Uterus (tissue), 2 donors: ENCODE data around the gene CLDN1.

Experiments used
- POLR2A ChIP-seq, 2 donors: fragments of 450-650 bp; IDR thresholded peaks; one replicate each; pipeline ENCODE4 v1.6.1; 2016; ENCODE audit warnings: antibody characterized with exemption in 2 of 2, mild to moderate bottlenecking in 1 of 2, moderate library complexity in 1 of 2
- TF ChIP-seq, protein P1 (sequence below), 4 experiments: fragments of 200-600 bp in 2 of 4; fragments of 450-650 bp in 2 of 4; sonication (generic) in 2 of 4; IDR thresholded peaks; one replicate each; pipeline ENCODE4 v1.5.1; 2016 to 2019; ENCODE audit warnings: antibody characterized with exemption in 4 of 4, mild to moderate bottlenecking in 2 of 4, moderate library complexity in 1 of 4

DNA sequence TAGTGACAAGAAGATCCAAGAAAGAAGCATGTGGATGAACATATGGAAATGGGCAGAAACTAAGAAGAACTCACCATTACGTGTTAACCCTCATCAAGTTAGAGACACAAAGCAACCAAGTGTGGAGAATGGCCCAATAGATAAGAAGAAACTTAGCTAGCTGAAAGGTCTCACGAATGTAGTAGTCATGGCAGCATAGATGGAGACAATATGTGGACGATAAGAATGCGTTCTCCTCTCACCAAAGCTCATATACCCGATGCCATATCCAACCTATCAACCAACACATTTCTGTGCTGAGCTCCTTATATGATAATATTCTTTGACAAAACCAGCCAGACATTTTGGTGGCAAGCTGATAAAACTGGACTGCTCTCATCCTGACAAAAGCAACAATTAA lies 15.1 kb upstream of the CLDN1 start:
- TF ChIP-seq, protein P1, sequence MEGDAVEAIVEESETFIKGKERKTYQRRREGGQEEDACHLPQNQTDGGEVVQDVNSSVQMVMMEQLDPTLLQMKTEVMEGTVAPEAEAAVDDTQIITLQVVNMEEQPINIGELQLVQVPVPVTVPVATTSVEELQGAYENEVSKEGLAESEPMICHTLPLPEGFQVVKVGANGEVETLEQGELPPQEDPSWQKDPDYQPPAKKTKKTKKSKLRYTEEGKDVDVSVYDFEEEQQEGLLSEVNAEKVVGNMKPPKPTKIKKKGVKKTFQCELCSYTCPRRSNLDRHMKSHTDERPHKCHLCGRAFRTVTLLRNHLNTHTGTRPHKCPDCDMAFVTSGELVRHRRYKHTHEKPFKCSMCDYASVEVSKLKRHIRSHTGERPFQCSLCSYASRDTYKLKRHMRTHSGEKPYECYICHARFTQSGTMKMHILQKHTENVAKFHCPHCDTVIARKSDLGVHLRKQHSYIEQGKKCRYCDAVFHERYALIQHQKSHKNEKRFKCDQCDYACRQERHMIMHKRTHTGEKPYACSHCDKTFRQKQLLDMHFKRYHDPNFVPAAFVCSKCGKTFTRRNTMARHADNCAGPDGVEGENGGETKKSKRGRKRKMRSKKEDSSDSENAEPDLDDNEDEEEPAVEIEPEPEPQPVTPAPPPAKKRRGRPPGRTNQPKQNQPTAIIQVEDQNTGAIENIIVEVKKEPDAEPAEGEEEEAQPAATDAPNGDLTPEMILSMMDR (IDR thresholded peaks at IDR 0.05): no peak
- no peak for TF ChIP-seq POLR2A (IDR thresholded peaks at IDR 0.05)
